HL-60 (cell line): Measurements from ENCODE around the gene AKAP1.

Source experiments
- GABPA ChIP-seq: IDR thresholded peaks from 2 replicates; pipeline ENCODE4 v1.6.1; 2012; ENCODE audit warnings: low read depth
- TF ChIP-seq, protein P1 (sequence below): IDR thresholded peaks from one replicate; pipeline ENCODE4 v1.5.1; 2011; ENCODE audit warnings: low read length, control low read depth, inconsistent platforms; ENCODE audit not compliant: insufficient read depth

DNA sequence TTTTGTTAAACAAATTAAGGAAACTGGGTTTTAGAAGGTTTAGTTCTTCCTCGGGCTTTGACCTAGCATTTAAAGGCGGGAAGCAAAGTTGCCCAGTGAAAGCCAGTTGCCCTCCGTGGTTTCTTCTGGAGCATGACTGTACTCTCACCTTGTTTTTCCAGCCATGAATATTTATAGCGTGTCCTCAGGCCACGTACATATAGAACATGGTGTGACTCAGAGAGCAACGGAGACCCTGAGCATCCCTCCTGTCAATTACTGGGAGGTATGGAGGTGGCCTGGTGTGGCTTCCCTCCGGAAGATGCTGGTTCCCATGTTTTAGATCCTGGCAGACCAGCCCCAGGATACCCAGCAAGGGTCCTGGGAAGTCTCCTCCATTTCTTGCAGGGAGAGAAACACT lies 48.4 kb downstream of the AKAP1 start:
- TF ChIP-seq, protein P1, sequence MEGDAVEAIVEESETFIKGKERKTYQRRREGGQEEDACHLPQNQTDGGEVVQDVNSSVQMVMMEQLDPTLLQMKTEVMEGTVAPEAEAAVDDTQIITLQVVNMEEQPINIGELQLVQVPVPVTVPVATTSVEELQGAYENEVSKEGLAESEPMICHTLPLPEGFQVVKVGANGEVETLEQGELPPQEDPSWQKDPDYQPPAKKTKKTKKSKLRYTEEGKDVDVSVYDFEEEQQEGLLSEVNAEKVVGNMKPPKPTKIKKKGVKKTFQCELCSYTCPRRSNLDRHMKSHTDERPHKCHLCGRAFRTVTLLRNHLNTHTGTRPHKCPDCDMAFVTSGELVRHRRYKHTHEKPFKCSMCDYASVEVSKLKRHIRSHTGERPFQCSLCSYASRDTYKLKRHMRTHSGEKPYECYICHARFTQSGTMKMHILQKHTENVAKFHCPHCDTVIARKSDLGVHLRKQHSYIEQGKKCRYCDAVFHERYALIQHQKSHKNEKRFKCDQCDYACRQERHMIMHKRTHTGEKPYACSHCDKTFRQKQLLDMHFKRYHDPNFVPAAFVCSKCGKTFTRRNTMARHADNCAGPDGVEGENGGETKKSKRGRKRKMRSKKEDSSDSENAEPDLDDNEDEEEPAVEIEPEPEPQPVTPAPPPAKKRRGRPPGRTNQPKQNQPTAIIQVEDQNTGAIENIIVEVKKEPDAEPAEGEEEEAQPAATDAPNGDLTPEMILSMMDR, result no peak
- no peak for TF ChIP-seq GABPA
